Hepatocyte (in vitro differentiated cells): ENCODE results near the gene EXOC2.

Source experiments
- EZH2 ChIP-seq: fragments of 200-600 bp; sonication (generic); IDR thresholded peaks from 2 replicates; pipeline ENCODE4 v1.6.1; 2016; ENCODE audit warnings: antibody characterized with exemption, mild to moderate bottlenecking, borderline replicate concordance
- EZH2phosphoT487 ChIP-seq: fragments of 200-600 bp; sonication (generic); IDR thresholded peaks from one replicate; pipeline ENCODE4 v1.6.1; 2018; ENCODE audit warnings: antibody characterized with exemption, mild to moderate bottlenecking, low read depth, moderate library complexity; ENCODE audit not compliant: unreplicated experiment, severe bottlenecking
- TF ChIP-seq, protein P1 (sequence below): fragments of 200-600 bp; sonication (generic); IDR thresholded peaks from 2 replicates; pipeline ENCODE4 v1.5.1; 2016; ENCODE audit warnings: antibody characterized with exemption, mild to moderate bottlenecking; ENCODE audit not compliant: poor library complexity

GRCh38 chr6:636488-636887, 56.5 kb downstream of the EXOC2 start:
- TF ChIP-seq EZH2 (no peak), EZH2phosphoT487 (no peak)
- TF ChIP-seq, protein P1, sequence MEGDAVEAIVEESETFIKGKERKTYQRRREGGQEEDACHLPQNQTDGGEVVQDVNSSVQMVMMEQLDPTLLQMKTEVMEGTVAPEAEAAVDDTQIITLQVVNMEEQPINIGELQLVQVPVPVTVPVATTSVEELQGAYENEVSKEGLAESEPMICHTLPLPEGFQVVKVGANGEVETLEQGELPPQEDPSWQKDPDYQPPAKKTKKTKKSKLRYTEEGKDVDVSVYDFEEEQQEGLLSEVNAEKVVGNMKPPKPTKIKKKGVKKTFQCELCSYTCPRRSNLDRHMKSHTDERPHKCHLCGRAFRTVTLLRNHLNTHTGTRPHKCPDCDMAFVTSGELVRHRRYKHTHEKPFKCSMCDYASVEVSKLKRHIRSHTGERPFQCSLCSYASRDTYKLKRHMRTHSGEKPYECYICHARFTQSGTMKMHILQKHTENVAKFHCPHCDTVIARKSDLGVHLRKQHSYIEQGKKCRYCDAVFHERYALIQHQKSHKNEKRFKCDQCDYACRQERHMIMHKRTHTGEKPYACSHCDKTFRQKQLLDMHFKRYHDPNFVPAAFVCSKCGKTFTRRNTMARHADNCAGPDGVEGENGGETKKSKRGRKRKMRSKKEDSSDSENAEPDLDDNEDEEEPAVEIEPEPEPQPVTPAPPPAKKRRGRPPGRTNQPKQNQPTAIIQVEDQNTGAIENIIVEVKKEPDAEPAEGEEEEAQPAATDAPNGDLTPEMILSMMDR: no peak
